NT2/D1 (cell line): ENCODE results near the gene SLC45A1.

Experiments
- YY1 ChIP-seq: IDR thresholded peaks from 2 replicates; pipeline ENCODE4 v1.6.1; 2011; ENCODE audit not compliant: insufficient read length, insufficient read depth
- ZNF274 ChIP-seq: IDR thresholded peaks from 2 replicates; pipeline ENCODE4 v1.6.1; 2011; ENCODE audit warnings: mild to moderate bottlenecking, low read depth, low read length

GRCh38 chr1:8370905-8371315, 53.0 kb downstream of the SLC45A1 start:
- TF ChIP-seq YY1: no peak
- no peak for TF ChIP-seq ZNF274
